Activated CD4-positive, alpha-beta T cell treated with anti-CD3 and anti-CD28 coated beads, Interleukin-2, amount 10 ng/mL, durations not matched to agents 24 days and 14 days (primary cell): ENCODE results near the gene SUCLG2. TPM values are rescaled to one million over a fixed set of nuclear protein-coding genes. Genes with fewer than 3 reads are reported as not detected.
"Not testable (repeated sequence)": the region's sequence is repeated elsewhere in the genome, so short reads cannot be mapped to it uniquely, and the experiment has no call there.

ENCODE experiments used
- DNase-seq: peaks from one replicate; pipeline ENCODE4 v3.0.0; 2022
- H3K27ac Mint-ChIP-seq: one replicate; pipeline ENCODE4 v1.8.0; 2022; ENCODE audit warnings: mild to moderate bottlenecking, mixed read lengths
- H3K27me3 Mint-ChIP-seq: one replicate; pipeline ENCODE4 v1.8.0; 2022; ENCODE audit warnings: mixed read lengths
- H3K36me3 Mint-ChIP-seq: one replicate; pipeline ENCODE4 v1.8.0; 2022; ENCODE audit warnings: low read depth, mild to moderate bottlenecking, mixed read lengths
- H3K4me1 Mint-ChIP-seq: one replicate; pipeline ENCODE4 v1.8.0; 2021; ENCODE audit warnings: mixed read lengths
- H3K4me3 Mint-ChIP-seq: one replicate; pipeline ENCODE4 v1.8.0; 2022; ENCODE audit warnings: mild to moderate bottlenecking, moderate library complexity, mixed read lengths
- H3K9me3 Mint-ChIP-seq: one replicate; pipeline ENCODE4 v1.8.0; 2021; ENCODE audit warnings: mixed read lengths
- intact Hi-C: fragments of 100-400 bp; cut with micrococcal nuclease; formaldehyde crosslinking; loops from one replicate; pipeline ENCODE4 v1.15.1; 2023
- total RNA-seq: library from RNA; stranded (reverse); gene quantifications from 2 replicates; pipeline ENCODE4 v1.2.3, GENCODE V29; 2022

The SUCLG2 gene
- total RNA-seq, 1 donor from 2014 or later: 33.2 TPM

DNA sequence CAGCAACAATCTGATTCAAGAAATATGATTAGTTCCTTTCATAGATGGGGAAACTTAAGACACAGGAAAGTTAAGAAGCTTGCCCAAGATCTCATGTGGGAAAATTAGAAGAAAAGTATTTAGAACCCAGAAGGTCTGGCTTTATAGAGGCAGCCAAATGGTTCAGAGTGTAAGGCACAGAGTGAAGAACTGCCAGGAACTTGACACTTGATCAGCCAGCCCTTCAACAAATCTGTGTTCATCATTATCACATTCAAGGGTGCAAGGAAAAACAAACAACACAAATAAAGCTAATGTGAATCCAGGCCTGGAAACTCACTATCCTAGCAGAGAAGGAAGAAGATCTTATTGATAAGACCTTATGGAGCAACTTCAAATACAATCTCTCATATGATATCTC is 62.4 kb downstream of the SUCLG2 start:
- intact Hi-C loops: no loop called here
- Mint-ChIP-seq H3K36me3 (peaks cover 50% of the 10 kb centered on the region), H3K4me1 (peaks cover 9% of the 10 kb centered on the region), H3K9me3 (no peaks in the 10 kb centered on the region), H3K27me3 (no peaks in the 10 kb centered on the region), H3K27ac (no peak overlapping the region), H3K4me3 (no peak overlapping the region)
- no peak for DNase-seq

DNA sequence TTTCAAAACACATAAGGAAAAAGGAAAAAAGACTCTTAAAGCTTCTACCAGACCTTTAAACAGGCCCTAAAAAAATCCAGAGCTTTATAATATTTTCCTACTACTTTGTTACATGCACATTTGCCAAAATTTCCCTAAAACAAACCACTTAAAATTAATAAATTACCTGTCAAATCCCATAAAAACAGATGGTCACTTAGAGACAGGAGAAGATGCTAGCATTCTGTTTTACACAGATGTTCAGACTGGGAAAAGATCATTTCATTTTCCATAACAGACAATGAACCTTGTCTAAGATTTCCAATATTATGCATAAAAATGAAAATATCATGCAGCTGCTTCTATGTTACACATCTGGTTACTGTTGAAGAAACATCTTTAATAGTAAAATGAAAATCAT is 66.6 kb downstream of the SUCLG2 start:
- intact Hi-C loops: no loop called here
- H3K4me3 Mint-ChIP-seq: no peak overlapping the region
- peaks cover 5% of the 10 kb centered on the region for H3K9me3 Mint-ChIP-seq
- no peak for DNase-seq
- no peaks in the 10 kb centered on the region for H3K27me3 Mint-ChIP-seq
- no peak overlapping the region for H3K27ac Mint-ChIP-seq
- peaks cover 9% of the 10 kb centered on the region for H3K4me1 Mint-ChIP-seq
- peaks cover 62% of the 10 kb centered on the region for H3K36me3 Mint-ChIP-seq

DNA sequence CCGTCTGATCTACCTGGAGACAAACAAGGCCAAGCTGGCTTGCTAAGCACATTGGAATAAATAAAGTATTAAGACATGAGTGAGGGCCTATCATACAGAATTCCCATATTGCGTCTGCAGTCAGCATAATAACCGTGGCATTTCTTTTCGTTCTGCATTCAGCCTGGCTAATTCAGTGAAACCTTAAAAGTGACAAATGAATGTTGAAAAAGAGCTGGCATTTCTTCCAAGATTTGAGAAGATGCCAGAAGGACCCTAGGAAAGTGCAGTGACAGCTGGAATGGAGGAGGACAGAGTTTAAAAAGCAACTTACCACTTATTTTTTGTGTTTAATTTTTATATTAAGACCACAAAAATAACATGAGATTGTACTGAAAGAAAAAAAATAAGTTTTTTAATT is 67.1 kb downstream of the SUCLG2 start:
- peaks cover 64% of the 10 kb centered on the region for H3K36me3 Mint-ChIP-seq
- no peaks in the 10 kb centered on the region for H3K27me3 Mint-ChIP-seq
- H3K9me3 Mint-ChIP-seq: peaks cover 6% of the 10 kb centered on the region
- H3K27ac Mint-ChIP-seq: no peak overlapping the region
- H3K4me3 Mint-ChIP-seq: no peak overlapping the region
- H3K4me1 Mint-ChIP-seq: peaks cover 9% of the 10 kb centered on the region
- intact Hi-C loops: no loop called here
- DNase-seq: no peak

DNA sequence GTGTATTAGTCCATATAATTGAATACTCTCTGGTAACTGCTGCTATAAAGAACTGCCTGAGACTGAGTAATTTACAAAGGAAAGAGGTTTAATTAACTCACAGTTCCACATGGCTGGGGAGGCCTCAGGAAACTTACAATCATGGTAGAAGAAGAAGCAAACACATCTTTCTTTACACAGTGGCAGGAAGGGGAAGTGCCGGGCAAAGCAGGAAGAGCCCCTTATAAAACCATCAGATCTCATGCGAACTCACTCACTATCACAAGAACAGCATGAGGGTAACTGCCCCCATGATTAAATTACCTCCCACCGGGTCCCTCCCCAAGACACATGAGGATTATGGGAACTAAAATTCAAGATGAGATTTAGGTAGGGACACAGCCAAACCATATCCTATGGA is 69.8 kb downstream of the SUCLG2 start:
- DNase-seq, H3K9me3 Mint-ChIP-seq, intact Hi-C loops, H3K27ac Mint-ChIP-seq, H3K4me3 Mint-ChIP-seq, H3K4me1 Mint-ChIP-seq, H3K27me3 Mint-ChIP-seq: not testable (repeated sequence)
- peaks cover 52% of the 10 kb centered on the region for H3K36me3 Mint-ChIP-seq

DNA sequence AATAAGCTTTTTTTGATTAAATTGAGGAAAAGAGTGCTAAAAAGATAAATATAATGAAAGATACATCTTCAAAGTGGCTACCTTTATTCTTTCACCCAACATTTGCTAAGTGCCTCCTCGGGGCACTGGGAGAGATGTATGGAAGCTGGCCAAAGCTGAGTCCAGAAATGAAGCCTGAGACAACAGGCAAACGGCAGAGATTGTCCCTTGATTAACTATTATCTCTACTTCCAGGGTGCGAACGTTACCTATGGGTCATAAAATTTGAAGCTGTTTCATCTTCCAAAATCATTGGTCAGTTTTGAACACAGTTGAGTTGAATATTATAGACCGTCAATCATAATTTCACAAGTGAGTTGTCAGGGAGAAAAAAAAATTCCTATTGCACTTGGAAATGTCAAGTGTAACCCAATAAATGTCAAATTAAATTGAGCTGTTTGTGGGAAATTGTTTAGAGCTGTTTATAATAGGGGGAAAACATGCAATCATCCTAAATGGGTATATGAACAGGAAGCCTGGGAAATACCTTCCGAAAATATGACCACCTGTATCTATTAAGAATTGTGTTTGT is 73.9 kb downstream of the SUCLG2 start:
- peaks cover 6% of the 10 kb centered on the region for H3K9me3 Mint-ChIP-seq
- H3K27me3 Mint-ChIP-seq: no peaks in the 10 kb centered on the region
- intact Hi-C loops: no loop called here
- no peak for DNase-seq
- no peak overlapping the region for H3K27ac Mint-ChIP-seq
- no peak overlapping the region for H3K4me3 Mint-ChIP-seq
- H3K36me3 Mint-ChIP-seq: peaks cover 39% of the 10 kb centered on the region
- H3K4me1 Mint-ChIP-seq: peaks cover 9% of the 10 kb centered on the region

DNA sequence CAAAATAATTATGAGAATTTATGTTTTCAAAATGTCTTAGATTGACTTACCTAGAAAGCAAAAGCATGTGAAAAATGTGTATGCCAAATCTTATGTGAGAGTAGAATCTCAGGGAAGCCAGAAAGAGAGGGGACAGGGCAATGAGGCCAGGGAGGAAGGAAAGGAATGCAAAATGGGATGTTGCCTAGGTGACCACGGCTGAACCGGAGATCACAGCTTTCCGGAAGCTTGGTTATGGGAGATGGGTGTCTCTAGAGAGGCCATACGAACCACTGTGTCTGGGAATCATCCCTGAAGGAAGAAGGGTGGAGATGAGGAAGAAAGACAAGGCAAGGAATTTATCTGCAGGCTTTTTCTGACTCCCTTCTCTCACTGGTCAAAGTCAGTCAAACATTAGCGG is 76.0 kb downstream of the SUCLG2 start:
- H3K27ac Mint-ChIP-seq: no peak overlapping the region
- intact Hi-C loops: no loop called here
- H3K27me3 Mint-ChIP-seq: no peaks in the 10 kb centered on the region
- H3K36me3 Mint-ChIP-seq: peaks cover 35% of the 10 kb centered on the region
- H3K4me3 Mint-ChIP-seq: no peak overlapping the region
- peaks cover 3% of the 10 kb centered on the region for H3K4me1 Mint-ChIP-seq
- peaks cover 3% of the 10 kb centered on the region for H3K9me3 Mint-ChIP-seq
- no peak for DNase-seq

DNA sequence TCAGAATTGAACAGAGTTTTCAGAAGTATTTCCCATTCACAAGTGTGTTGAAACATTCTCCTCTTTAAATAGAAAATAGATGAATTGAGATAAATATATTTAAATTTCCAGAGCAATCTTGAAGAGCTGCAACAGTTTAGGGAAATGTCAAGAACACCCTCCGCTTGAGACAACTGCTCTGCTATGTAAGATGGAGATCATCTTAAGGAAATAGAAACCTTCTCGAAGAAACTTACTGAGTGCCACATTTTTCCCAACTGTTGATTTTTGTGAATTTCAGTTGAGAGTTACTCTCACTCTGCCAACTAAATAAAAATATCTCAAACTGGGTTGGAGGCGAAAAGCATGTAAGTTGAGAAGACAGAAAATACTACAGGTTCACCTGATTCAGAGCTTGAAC is 78.0 kb downstream of the SUCLG2 start:
- Mint-ChIP-seq H3K36me3 (peaks cover 32% of the 10 kb centered on the region), H3K4me1 (peaks cover 3% of the 10 kb centered on the region), H3K4me3 (no peak overlapping the region)

DNA sequence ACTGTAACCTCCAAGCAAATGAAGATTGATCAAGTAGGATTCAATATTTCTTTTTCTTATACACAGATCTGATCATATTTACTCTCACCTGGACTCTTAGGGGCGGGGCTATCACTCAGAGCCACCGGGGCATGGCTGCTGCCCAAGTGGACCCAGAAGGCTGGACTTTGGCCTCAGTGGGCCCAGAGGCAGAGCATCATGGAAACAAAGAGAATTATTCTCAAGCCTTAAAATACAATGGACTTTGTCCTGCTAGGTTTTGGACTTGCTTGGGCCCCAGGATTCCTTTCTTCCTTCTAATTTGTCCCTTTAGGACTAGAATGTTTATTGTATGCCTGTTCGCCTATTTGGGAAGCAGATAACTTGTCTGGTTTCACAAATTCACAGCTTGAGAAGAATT is 85.1 kb downstream of the SUCLG2 start:
- Mint-ChIP-seq H3K36me3 (peaks cover 44% of the 10 kb centered on the region), H3K4me1 (peaks cover 3% of the 10 kb centered on the region), H3K27ac (no peak overlapping the region), H3K27me3 (no peaks in the 10 kb centered on the region), H3K9me3 (peaks cover 25% of the 10 kb centered on the region), H3K4me3 (no peak overlapping the region)
- no peak for DNase-seq
- intact Hi-C loops: no loop called here

More for the DNA sequence above, 78.0 kb downstream of the SUCLG2 start:
- intact Hi-C loops: no loop called here
- no peak for DNase-seq
- H3K27me3 Mint-ChIP-seq: no peaks in the 10 kb centered on the region
- no peak overlapping the region for H3K27ac Mint-ChIP-seq
- H3K9me3 Mint-ChIP-seq: peaks cover 12% of the 10 kb centered on the region

DNA sequence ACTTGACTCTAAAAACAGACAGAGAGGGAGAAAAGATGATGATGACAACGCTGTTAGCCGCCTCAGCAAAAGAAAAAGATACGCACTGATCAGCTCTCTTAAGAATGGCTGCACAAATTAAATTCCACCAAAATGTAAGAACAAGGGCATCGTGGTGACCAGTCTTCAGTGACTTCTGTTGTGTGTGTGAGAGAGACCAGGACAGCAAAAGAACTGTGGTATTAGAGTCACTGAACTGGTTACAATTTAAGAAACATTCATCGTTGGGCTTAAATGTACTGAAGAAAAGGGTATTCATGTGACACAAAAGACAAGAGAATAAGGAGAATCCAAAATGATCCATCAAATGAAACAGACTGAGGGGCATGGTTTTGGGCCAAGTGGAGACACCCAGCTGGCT is 86.5 kb downstream of the SUCLG2 start:
- Mint-ChIP-seq H3K36me3 (peaks cover 41% of the 10 kb centered on the region), H3K9me3 (peaks cover 25% of the 10 kb centered on the region)
- intact Hi-C loops: no loop called here

DNA sequence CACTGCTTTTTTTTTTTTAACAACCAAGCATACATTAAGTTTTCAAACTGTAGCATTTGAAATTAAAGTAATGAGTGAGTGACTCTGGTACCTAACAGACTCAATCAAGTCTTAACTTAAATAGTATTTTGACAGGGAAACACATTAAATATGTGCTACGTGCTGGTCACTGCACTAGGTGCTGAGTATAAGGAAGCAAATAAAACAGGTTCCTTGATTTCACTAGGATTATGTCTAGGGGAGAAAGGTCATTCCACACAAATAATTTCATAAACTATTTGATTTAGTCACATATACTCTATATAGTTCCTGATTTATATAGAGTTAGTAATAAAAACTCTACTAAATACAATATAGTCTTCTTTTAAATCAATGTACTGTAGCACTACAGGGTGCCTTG is 89.4 kb downstream of the SUCLG2 start:
- H3K27me3 Mint-ChIP-seq: no peaks in the 10 kb centered on the region
- peaks cover 24% of the 10 kb centered on the region for H3K36me3 Mint-ChIP-seq
- H3K4me3 Mint-ChIP-seq: no peak overlapping the region
- peaks cover 4% of the 10 kb centered on the region for H3K9me3 Mint-ChIP-seq
- H3K4me1 Mint-ChIP-seq: no peaks in the 10 kb centered on the region
- intact Hi-C loops: no loop called here
- H3K27ac Mint-ChIP-seq: no peak overlapping the region
- DNase-seq: no peak

More for the DNA sequence above, 86.5 kb downstream of the SUCLG2 start:
- Mint-ChIP-seq H3K27ac (no peak overlapping the region), H3K4me1 (peaks cover 3% of the 10 kb centered on the region), H3K27me3 (no peaks in the 10 kb centered on the region), H3K4me3 (no peak overlapping the region)
- DNase-seq: no peak

DNA sequence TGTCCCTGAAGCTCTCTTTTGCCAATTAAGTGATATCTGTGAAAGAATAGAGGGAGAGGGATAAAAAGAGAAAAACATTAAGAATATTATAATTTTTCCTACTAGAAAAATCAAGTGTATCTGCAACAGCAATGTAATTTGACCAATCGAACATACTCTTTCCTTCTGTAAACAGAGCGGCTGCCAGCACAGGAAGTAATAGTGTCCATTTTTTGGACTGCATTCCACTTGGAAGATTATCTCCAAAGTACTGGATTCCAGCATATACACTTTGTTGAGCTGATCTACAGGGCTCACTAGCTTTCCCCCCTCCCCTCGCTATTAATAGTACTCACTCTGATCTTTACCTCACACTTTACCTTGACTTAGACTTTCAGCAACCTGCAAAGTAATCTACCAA is 90.4 kb downstream of the SUCLG2 start:
- H3K36me3 Mint-ChIP-seq: peaks cover 23% of the 10 kb centered on the region

DNA sequence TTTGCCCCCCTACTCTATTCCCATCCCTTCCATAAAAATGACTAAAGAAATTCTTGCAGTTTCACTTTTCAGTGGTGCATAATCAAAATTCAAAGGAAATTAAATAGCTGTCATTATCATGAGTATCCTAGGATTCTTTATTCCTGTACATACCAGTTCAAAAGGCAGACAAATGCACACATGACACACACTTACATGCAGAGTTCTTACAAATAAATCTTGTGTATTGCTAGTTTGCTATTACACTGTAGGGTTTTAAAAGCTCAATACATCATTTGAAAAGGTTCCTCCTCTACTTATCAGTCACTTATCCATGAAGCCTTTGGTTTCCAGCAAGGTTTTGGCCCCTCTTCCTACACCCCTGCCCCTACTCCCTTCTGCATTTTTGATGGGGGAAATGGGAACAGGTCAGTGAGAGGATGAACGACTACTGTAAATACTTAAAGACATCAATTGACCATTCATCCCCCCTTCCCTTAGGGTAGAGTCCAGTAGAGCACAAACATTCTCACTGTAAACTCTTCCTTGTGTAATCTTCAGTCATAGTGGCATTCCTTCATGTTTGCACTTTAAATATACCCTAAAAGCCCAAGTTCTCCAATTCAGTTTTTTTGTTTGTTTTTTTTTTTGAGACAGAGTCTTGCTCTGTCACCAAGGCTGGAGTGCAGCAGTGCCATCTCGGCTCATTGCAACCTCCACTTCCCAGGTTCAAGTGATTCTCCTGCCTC is 92.6 kb downstream of the SUCLG2 start:
- Mint-ChIP-seq H3K36me3 (peaks cover 29% of the 10 kb centered on the region), H3K27me3 (no peaks in the 10 kb centered on the region), H3K4me3 (no peak overlapping the region), H3K4me1 (no peaks in the 10 kb centered on the region), H3K27ac (no peak overlapping the region), H3K9me3 (no peaks in the 10 kb centered on the region)
- intact Hi-C loops: no loop called here
- DNase-seq: no peak

More for the DNA sequence above, 90.4 kb downstream of the SUCLG2 start:
- no peak for DNase-seq
- no peak overlapping the region for H3K4me3 Mint-ChIP-seq
- H3K4me1 Mint-ChIP-seq: no peaks in the 10 kb centered on the region
- intact Hi-C loops: no loop called here
- H3K27me3 Mint-ChIP-seq: no peaks in the 10 kb centered on the region
- H3K9me3 Mint-ChIP-seq: peaks cover 4% of the 10 kb centered on the region
- H3K27ac Mint-ChIP-seq: no peak overlapping the region

DNA sequence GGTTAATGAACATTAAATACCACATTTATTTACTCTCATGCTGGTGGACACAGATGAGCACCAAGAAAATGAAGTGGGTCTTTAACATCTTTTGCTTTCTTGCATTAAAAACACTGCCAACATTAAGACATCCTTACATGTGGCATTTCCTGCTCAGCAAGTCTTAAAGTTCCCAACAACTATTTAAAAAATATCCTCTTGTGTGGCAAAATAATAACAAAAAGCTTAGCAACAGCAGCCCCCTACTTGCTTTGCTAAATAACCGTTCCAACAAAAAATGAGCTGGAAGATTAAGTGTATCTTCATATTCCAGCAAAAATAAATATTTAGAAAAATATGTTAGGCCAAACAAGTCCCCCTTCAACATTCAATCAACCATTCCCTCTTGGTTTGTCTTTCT is 93.1 kb downstream of the SUCLG2 start:
- no peaks in the 10 kb centered on the region for H3K27me3 Mint-ChIP-seq
- H3K27ac Mint-ChIP-seq: no peak overlapping the region
- H3K9me3 Mint-ChIP-seq: no peaks in the 10 kb centered on the region
- H3K4me1 Mint-ChIP-seq: no peaks in the 10 kb centered on the region
- intact Hi-C loops: no loop called here
- H3K36me3 Mint-ChIP-seq: peaks cover 31% of the 10 kb centered on the region
- no peak for DNase-seq
- no peak overlapping the region for H3K4me3 Mint-ChIP-seq

DNA sequence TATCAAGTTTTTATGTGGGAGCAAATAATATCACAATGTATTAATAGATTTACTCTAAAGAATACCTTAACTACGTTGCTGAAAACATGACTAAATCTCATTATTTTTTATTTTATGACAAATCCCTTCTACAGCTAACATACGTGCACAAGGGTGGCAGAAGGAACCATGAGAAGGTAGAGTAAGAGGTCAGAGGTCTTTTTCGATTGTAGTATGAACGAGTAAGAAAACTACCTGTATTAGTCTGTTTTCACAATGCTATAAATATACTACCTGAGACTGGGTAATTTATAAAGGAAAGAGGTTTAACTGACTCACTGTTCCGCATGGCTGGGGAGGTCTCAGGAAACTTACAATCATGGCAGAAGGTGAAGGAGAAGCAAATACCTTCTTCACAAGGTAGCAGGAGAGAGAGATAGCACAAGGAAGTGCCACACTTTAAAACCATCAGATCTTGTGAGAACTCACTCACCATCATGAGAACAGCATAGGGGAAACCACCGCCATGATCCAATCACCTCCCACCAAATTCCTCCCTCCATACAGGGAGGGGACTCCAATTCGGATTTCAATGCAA is 95.3 kb downstream of the SUCLG2 start:
- Mint-ChIP-seq H3K27ac (no peak overlapping the region), H3K27me3 (no peaks in the 10 kb centered on the region), H3K9me3 (no peaks in the 10 kb centered on the region), H3K4me1 (no peaks in the 10 kb centered on the region), H3K4me3 (no peak overlapping the region), H3K36me3 (peaks cover 39% of the 10 kb centered on the region)
- no peak for DNase-seq
- intact Hi-C loops: no loop called here
